Inferior parietal cortex (tissue), 1 donor: ENCODE results near the gene OLA1.

Experiments
- DNase-seq: peaks from one replicate; pipeline ENCODE4 v3.0.0-alpha.2; 2016; ENCODE audit errors: extremely low spot score

OLA1 gene

DNA sequence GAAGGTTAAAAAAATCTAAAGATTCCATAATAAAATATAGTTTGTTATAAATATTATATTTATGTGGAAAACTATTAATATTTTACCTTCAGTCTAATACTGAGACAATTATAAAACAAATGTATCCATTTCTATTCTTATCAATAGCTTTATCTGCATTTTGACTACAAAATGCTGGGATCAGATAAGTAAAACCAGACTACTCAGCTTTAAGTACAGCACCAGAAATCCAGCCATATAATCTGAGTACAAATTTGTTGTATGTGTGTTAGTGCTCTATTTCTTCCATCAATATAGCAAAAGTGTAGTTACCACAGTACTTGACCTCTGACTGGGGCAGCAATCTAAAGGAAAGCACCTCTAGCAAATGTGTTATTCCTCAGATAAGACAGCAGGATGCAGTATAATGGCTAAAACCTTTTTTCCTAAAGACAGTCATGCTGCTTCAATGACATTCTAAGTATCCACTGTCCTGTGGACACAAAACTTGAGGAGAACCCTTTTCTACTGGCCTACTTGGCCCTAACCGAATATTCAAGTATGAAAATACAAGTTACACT, 68.1 kb downstream of the OLA1 start:
- DNase-seq: no peak

DNA sequence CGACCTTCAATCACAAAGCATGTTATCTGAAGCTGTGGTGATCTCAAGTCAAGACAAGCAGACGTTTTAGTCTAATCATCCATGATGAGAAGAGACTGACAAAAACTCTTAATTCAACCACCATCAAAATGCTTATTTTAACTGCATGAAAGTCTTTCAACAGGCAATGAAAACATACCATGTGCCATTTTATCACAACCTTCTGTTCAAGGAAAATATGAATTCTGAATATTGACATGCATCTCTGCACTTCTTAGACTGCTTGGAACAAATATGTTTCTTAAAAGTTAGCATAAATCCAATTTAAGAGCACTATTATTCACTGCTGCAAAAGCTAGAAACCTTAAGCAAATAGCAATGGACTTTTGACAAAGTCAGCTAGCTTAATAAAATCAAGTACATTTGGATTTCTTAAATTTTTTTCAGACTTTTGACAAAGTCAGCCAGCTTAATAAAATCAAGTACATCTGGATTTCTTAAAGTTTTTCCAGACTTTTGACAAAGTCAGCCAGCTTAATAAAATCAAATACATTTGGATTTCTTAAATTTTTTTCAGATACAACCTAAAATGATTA, 70.9 kb downstream of the OLA1 start:
- DNase-seq: no peak

DNA sequence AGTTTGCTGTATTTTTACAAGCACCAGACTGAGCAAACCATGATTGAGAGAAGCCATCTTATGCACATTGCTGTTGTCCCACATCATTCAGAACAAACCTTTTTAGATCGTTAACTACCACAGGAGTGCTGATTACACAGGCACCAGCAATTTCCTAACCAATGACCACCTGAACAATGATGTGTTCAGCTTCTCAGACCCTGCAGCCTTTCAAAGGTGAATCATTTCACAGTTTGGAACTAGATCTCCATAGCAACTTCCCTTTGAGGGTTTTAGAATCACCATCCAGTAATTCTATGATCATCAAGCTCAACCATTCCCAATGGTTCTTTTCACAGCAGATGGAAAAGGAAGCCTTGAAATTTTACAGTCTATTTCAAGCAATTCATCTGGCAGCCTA, 71.4 kb downstream of the OLA1 start:
- DNase-seq: peak; percentile 17

DNA sequence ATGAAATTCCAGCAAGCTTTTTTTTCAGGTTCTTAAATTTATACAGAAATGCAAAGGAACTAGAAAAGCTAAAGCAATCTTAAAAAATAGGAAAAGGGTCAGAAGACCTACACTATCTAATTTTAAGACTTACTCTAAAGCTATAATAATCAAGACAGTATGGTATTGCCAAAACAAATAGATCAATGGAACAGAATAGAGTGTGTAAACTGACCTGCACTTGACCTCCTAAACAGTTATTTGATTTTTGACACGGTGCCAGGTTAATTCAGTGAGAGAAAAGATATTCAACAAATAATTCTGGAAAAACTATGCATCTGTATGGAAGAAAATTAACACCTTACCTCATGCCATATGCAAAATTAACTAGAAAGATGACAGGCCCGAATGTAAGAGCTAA, 73.6 kb downstream of the OLA1 start:
- DNase-seq: no peak

DNA sequence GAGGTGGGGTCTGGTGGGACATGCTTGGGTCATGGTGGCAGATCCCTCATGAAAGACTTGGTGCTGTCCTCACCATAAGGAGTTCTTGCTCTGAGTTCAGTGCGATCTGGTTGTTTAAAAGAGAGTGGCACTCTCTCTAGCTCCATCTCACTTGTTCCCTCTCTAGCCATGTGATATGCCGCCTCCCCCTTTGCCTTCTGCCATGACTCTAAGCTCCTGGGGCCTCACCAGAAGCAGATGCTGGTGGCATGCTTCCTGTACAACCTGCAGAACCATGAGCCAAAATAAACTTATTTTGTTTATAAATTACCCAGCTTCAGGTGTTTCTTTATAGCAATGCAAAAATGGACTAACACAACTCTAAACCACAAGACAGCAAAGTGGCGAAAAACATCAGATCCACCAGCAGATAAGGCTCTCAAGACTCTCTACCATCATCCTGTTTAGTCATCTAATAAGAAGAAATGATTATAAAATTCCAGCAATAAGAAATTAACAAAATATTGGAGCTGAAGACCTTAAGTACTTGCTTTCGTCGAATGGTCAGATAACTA, 75.5 kb downstream of the OLA1 start:
- DNase-seq: no peak

DNA sequence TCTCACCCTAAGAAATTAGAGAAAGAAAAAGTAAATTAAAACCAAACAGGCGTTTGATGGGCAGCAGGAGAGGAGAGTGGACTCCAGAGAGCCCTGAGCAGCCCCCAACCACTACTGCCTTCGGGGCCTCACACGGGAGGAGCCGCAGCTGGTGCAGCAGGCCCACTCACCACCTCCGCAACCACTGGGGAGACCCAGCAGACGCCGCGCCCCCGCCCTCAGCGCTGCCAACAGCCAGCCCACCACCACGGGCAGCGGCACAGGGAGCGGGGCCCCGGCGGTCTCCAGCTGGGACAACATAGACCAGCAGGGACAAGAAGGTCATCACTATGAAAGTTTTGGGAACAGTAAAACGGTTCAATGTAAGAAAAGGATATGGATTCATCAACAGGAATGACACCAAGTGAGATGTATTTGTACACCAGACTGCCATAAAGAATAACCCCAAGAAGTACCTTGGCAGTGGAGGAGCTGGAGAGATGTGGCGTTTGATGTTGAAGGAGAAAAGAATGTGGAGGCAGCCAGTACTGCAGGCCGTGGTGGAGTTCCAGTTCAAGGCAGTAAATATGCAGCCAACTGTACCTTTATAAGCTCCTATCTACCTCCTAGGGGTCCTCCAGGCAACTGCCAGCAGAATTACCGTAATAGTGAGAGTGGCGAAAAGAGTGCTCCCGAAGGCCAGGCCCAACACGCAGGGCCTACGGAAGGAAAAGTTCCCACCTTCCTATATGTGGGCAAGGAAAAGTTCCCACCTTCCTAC, 76.5 kb downstream of the OLA1 start:
- no peak for DNase-seq

DNA sequence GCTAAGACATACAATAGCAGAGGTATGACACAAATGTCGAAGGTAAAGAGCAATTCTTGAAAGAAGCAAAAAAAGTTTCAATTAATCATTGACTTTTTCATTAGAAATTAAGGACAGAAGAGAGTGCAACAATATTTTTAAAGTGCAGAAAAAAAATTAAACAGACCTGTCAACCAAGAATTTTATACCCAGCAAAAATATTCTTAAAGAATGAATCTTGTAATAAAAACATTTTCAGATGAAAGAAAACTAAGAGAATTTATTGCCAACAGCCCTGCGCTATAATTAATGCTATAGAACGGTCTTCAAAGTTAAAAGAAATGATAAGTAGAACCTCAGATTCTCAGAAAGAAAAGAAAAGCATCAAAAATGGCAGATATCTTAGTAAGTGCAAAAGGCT, 79.0 kb downstream of the OLA1 start:
- no peak for DNase-seq

DNA sequence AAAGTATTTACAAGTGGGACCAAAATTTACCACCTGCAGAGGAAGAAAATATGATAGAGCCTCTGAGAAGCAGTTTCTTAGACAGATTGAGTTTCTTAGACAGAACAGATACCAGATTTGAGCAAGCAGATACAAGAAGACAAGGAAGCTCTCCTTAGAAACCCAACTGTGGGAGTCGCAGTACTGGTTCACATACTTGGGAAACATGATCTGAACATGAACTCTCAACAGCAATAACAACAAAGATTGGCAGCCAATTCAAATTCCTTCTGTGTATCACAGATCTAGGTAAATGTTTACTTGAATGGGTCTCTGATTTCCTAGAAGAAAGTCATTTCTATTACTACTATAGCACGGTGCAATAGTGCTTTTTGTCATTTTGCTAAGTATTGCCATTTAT, 82.1 kb downstream of the OLA1 start:
- DNase-seq: no peak

DNA sequence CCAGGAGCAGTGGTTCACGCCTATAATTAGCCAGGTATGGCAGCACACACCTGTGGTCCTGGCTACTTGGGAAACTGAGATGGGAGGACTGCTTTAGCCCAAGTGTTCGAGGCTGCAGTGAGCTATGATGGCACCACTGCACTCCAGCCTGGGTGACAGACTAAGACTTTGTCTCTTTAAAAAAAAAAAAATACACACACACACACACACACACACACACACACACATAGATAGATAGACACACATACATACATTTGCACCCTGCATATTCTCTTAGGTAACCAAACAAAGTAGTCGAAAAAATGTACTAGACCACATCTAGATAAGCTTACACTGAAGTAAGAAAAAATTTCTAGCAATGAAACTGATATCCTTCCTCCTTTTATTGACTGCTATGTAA, 86.8 kb downstream of the OLA1 start:
- DNase-seq: no peak

DNA sequence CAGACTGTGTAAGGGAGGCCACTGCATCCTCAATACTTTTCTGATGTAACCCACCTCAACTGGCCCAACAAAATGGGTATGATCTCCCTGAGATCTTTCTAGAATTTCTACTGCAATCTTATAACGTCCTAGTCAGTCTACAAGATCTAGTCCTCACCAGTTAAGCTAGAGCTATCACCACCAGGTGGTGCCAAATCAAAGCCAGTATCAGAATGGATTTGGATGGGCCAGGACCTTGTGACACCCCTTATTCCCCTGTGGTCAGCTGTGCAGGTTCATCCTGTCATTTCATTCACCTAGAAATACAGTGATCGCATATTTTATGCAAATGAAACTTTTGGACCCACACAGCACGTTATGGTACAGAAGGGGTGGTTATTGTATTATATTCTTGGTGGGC, 90.3 kb downstream of the OLA1 start:
- peak; percentile 55 for DNase-seq

DNA sequence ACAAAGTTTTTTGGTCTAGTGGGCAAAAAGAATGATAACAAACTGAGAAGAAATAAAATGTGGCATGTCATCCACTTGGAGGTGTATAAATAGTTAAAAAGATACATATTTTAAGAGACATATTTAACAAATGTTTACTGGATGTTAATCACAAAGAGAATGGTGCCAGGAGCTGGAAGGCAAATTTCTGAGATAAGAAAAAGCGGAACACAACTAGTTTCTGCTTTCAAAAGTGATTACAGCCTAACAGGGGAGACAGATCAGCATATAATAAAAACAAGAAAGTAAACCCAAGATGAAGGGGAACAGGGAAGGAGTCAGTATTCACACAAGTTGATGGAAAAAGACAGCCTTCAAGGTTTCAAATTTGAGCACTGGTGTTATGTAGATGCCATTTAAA, 91.3 kb downstream of the OLA1 start:
- DNase-seq: no peak

DNA sequence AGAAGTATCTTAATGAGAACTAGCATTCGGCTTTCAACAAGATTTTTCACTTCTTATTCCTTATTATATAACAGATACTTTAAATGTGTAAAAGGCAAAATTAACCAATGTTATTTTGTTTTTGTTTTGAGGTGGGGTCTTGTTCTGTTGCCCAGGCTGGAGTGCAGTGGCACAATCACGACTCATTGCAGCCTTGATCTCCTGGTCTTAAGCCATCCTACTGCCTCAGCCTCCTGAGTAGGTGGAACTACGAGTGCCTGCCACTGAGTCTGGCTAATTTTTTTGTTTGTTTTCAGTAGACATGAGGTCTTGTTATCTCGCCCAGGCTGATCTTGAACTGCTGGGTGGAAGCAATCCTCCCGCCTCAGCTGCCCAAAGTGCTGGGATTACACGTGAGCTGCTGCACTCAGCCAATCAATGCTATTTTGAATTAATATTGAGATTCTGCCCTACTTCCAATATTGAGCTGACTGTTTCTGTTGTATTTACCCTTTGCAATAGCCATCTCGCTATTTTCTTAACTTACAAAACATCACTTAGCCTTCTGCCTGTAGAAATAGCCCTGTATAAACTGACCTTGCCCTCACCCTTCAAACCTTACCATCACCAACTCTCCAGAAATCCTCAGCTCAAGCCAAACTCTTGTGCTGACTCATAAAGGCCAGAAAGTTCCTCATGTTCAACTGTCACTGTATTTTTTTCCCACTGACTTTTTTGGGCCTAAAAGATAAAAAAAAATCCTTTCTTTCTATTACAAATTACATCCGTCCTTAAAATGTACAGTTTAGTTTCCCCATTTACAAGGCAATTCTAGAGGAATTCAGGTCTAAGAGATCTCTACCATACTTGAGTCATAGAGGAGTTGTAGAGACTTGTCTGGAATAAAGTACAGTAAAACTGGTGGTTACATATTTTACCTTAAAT, 94.3 kb downstream of the OLA1 start:
- DNase-seq: no peak

DNA sequence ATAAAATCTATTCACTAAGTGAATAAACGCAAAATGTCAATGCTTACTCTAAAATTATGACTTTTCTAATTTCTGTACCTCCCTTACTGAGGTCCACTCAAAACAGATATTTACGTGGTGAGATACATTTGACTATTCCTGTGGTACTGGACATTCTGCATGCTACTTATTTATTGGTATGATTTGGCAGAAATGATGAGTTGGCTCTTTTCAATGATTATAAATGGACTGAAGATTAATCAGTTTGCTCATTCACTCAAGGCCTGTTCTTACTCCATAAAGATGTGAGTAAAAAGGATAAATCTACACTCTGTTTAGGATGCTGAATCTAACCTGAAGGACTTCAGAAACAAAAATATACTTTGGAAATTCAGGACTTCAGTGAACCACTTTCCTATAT, 98.8 kb downstream of the OLA1 start:
- no peak for DNase-seq

DNA sequence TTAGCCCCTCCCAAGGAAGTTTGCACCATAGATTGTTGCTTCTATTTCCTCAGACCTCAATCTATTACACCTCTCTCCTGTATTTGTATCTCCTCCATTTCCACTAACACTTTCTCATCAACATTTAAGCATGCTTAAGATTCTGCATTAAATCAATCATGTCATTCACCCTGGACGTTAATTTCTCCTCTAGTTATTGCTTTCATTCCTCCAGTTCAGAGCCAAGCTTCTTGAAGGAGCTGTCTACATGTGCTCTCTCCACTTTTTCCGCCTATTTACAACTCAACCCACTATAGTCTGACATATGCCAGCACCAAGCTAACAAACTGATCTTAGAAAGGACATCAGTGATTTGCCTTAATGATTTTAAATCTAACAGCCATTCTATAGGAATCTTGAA, 99.5 kb downstream of the OLA1 start:
- no peak for DNase-seq

DNA sequence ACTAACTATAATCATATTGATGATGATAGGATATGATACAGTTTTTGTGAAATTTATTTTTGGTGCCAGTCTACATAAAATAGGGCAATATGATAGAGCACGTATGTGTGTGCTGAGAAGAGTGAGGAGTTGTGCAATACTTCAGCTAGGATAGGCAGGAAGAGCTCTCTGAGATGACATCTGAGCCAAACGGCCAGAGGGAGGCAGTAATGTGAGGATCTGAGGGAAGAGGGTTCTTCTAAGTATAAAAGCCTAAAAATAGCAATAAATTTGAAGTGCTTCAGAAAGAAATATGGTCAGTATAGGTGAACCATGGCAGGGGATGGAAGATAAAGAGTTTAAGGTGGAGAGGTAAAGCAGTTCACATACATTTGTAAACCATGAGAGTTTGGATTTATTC, 102.5 kb downstream of the OLA1 start:
- DNase-seq: no peak

DNA sequence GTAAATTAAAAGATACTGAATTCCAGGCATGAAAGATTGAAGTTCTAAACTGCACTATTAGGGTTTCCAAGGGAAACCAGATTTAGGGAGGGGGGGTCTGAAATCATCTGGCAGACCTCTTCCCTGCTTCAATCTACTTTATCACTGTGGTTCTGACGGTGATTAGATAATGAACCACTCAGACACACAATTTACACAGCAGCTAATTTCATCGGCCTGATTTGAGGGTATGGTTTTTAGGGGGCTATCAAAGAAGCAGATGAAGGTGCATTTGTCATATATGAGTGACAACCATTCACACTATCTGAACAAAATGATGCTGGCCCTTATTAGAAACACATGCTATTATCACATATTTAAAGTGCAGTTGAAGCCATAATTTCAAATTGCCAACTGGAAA, 106.0 kb downstream of the OLA1 start:
- no peak for DNase-seq

DNA sequence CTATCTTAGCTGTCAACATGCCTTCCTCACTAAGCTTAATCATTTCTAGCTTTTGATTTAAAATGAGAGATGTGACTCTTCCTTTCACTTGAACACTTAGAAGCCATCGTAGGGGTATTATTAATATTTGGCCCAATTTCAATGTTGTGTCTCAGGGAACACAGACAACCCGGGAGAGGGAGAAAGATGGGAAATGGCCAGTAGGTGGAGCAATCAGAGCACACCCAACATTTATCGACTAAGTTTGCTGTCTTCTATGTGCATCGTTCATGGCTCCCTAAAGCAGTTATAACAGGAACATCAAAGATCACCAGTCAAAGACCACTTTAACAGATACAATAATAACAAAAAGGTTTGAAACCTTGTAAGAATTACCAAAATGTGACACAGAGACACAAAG, 110.2 kb downstream of the OLA1 start:
- no peak for DNase-seq

DNA sequence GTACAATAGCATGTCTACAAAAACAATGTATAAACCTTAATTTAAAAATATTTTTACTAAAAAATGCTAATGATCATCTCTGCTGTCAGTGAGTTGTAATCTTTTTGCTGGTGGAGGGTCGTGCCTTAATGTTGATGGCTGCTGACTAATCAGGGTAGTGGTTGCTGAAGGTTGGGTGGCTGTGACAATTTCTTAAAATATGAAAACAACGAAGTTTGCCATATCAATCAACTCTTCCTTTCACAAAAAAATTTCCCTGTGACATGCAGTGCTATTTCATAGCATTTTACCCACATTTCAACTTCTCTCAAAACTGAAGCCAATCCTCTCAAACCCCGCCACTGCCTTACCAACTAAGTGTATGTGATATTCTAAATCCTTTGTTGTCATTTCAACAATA, 112.4 kb downstream of the OLA1 start:
- DNase-seq: no peak

DNA sequence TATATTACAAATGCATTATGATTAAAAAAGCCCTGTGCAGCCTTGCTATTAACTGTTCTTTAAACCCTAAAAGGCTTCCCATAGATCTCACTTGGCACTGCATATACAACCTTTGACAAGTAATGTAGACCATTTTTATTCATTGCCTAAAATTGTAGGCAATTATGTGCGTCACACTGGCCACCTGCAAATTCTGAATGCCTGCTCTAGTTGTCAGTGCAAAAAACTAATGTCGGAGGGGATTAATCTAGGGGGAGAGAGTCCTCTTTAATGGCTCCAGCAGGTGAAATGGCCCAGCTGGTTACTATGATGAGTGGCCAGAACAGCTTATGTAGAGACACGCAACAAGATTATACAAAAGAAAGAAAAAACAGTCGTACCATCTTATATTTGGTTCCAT, 123.2 kb downstream of the OLA1 start:
- DNase-seq: no peak

DNA sequence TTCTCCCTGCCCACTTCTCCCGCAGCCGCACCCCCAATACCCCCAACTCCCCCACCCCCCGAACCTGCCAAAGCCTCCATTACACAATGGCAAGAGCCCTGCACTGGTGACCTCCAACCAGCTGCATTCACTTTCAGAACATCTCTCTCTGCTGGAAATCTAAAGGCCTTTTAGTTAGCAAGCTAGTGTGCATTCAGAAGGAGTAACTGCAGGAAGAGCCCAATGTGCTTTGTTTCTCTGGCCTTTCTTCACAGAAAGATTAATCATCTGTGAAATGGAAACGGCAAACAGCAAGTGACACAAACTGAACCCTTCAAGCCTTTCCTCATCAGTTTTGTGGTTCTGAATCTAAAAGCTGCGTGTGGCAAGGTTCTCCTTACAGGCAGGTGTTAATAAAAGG, 124.2 kb downstream of the OLA1 start:
- DNase-seq: no peak

DNA sequence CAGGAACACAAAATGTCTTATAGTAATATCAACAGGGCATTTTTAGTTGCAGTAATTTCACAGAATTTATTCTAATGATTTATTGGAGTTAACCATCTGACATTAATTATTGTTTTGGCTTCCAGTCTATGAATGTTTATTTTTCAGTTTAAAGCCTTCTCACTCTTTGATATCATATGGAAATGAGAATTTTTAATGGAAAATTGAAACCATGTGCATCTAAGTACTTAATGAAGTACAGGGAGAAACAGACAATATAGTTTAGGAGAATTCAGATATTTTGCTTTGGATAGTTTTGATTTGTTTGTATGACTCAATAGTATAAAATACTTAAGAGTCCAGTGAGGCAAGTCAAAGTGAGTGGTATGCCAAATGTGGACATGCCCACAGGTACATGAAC, 126.1 kb downstream of the OLA1 start:
- no peak for DNase-seq

DNA sequence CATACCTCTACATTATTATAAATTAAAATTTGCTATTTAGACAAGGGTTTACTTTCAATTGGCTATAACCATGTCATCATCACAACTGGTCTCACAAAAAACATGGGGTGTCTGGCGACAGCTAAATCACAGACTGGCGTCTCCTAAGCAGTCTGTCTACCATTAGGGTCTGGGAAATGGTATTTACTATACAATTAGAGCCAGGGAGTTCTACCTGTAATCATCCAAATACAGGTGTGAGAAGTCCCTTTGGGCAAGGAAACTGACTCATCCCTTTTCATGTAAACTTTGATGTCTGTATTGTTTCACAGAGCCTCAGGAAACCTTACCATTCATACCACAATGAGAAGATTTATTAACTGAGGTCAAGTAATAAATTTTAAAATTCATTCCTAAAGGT, 126.7 kb downstream of the OLA1 start:
- no peak for DNase-seq
